Stimulated activated CD4-positive, alpha-beta T cell treated with anti-CD3 and anti-CD28 coated beads, Interleukin-4, amount 100 ng/mL, for 4 hours (primary cell): Measurements from ENCODE around the gene RAB8B.
"Not testable (repeated sequence)": the region's sequence is repeated elsewhere in the genome, so short reads cannot be mapped to it uniquely, and the experiment has no call there.

ENCODE experiments used
- DNase-seq, 2 experiments: peaks; one replicate each; pipeline ENCODE4 v3.0.0-alpha.2; 2020

RAB8B gene

GRCh38 chr15:63210151-63211091 lies 21.0 kb downstream of the RAB8B start:
- no peak for DNase-seq

GRCh38 chr15:63211092-63211490 lies 21.7 kb downstream of the RAB8B start:
- DNase-seq = no peak

GRCh38 chr15:63211549-63211948 lies 22.1 kb downstream of the RAB8B start:
- no peak for DNase-seq

- DNase-seq = no peak
Measured at GRCh38 chr15:63212050-63213004, 22.9 kb downstream of the RAB8B start.

- DNase-seq = no peak
Measured at GRCh38 chr15:63218100-63218808, 28.8 kb downstream of the RAB8B start.

GRCh38 chr15:63219196-63219710 lies 29.8 kb downstream of the RAB8B start:
- DNase-seq = no peak

GRCh38 chr15:63221346-63221745 lies 31.9 kb downstream of the RAB8B start:
- DNase-seq = no peak

- DNase-seq = no peak
Measured at GRCh38 chr15:63223463-63223862, 34.1 kb downstream of the RAB8B start.

- DNase-seq = no peak
Measured at GRCh38 chr15:63225381-63225780, 36.0 kb downstream of the RAB8B start.

GRCh38 chr15:63226155-63226883 lies 36.9 kb downstream of the RAB8B start:
- no peak for DNase-seq

- DNase-seq = no peak
Measured at GRCh38 chr15:63226966-63227401, 37.6 kb downstream of the RAB8B start.

GRCh38 chr15:63227689-63228088 lies 38.3 kb downstream of the RAB8B start:
- no peak for DNase-seq

GRCh38 chr15:63231206-63231605 lies 41.8 kb downstream of the RAB8B start:
- DNase-seq = no peak

- DNase-seq = no peak
Measured at GRCh38 chr15:63231706-63232105, 42.3 kb downstream of the RAB8B start.

GRCh38 chr15:63232405-63232804 lies 43.0 kb downstream of the RAB8B start:
- no peak for DNase-seq

- no peak for DNase-seq
Measured at GRCh38 chr15:63232943-63233342, 43.5 kb downstream of the RAB8B start.

- DNase-seq = no peak
Measured at GRCh38 chr15:63233667-63234423, 44.4 kb downstream of the RAB8B start.

GRCh38 chr15:63234451-63234870 lies 45.1 kb downstream of the RAB8B start:
- DNase-seq = no peak

GRCh38 chr15:63236272-63236671 lies 46.9 kb downstream of the RAB8B start:
- DNase-seq = no peak

GRCh38 chr15:63237086-63237485 lies 47.7 kb downstream of the RAB8B start:
- not testable (repeated sequence) for DNase-seq

GRCh38 chr15:63238171-63238570 lies 48.8 kb downstream of the RAB8B start:
- no peak for DNase-seq
